HEK293 (cell line): ENCODE measurements around the gene ZDHHC14.
A peak's percentile ranks its signal among the peaks of the same experiment; 100 is the strongest.

Source experiments
- KLF10 ChIP-seq: fragments of 450-650 bp; IDR thresholded peaks from 2 replicates; pipeline ENCODE4 v1.5.1; 2018; ENCODE audit warnings: missing biosample characterization, mild to moderate bottlenecking, missing genetic modification characterization
- ZNF24 ChIP-seq: fragments of 450-650 bp; formaldehyde crosslinking; IDR thresholded peaks from 2 replicates; pipeline ENCODE4 v1.5.1; 2016; ENCODE audit warnings: missing biosample characterization, missing genetic modification characterization
- ZNF354C ChIP-seq: fragments of 450-650 bp; formaldehyde crosslinking; IDR thresholded peaks from 2 replicates; pipeline ENCODE4 v1.5.1; 2016; ENCODE audit warnings: missing biosample characterization, missing genetic modification characterization, low read depth, borderline replicate concordance
- ZNF501 ChIP-seq: fragments of 450-650 bp; formaldehyde crosslinking; IDR thresholded peaks from 2 replicates; pipeline ENCODE4 v1.5.1; 2016; ENCODE audit warnings: missing biosample characterization, missing genetic modification characterization
- ZNF585B ChIP-seq: fragments of 450-650 bp; formaldehyde crosslinking; IDR thresholded peaks from 2 replicates; pipeline ENCODE4 v1.5.1; 2016; ENCODE audit warnings: missing biosample characterization, missing genetic modification characterization
- ZNF610 ChIP-seq: fragments of 450-650 bp; formaldehyde crosslinking; IDR thresholded peaks from 2 replicates; pipeline ENCODE4 v1.5.1; 2016; ENCODE audit warnings: missing biosample characterization, missing genetic modification characterization, borderline replicate concordance
- ZNF843 ChIP-seq: fragments of 450-650 bp; formaldehyde crosslinking; IDR thresholded peaks from 2 replicates; pipeline ENCODE4 v1.5.1; 2016; ENCODE audit warnings: missing biosample characterization, missing genetic modification characterization
- ZSCAN30 ChIP-seq: fragments of 450-650 bp; IDR thresholded peaks from 2 replicates; pipeline ENCODE4 v1.5.1; 2018; ENCODE audit warnings: missing biosample characterization, mild to moderate bottlenecking, missing genetic modification characterization, moderate library complexity
- TF ChIP-seq, protein P1 (sequence below): fragments of 450-650 bp; formaldehyde crosslinking; IDR thresholded peaks from 2 replicates; pipeline ENCODE4 v1.5.1; 2016; ENCODE audit warnings: missing biosample characterization, missing genetic modification characterization
- TF ChIP-seq, protein P2 (sequence below): fragments of 450-650 bp; formaldehyde crosslinking; IDR thresholded peaks from 2 replicates; pipeline ENCODE4 v1.5.0; 2017; ENCODE audit warnings: missing biosample characterization, missing genetic modification characterization, borderline replicate concordance
- TF ChIP-seq, protein P3 (sequence below): fragments of 450-650 bp; formaldehyde crosslinking; IDR thresholded peaks from 2 replicates; pipeline ENCODE4 v1.5.1; 2017; ENCODE audit warnings: missing biosample characterization, missing genetic modification characterization
- TF ChIP-seq, protein P4 (sequence below): fragments of 450-650 bp; formaldehyde crosslinking; IDR thresholded peaks from 2 replicates; pipeline ENCODE4 v1.5.1; 2016; ENCODE audit warnings: missing biosample characterization, missing genetic modification characterization, low read depth
- TF ChIP-seq, protein P5 (sequence below): fragments of 450-650 bp; formaldehyde crosslinking; IDR thresholded peaks from 2 replicates; pipeline ENCODE4 v1.5.1; 2016; ENCODE audit warnings: missing biosample characterization, missing genetic modification characterization
- TF ChIP-seq, protein P6 (sequence below): fragments of 450-650 bp; formaldehyde crosslinking; IDR thresholded peaks from 2 replicates; pipeline ENCODE4 v1.5.1; 2016; ENCODE audit warnings: missing biosample characterization, missing genetic modification characterization

DNA sequence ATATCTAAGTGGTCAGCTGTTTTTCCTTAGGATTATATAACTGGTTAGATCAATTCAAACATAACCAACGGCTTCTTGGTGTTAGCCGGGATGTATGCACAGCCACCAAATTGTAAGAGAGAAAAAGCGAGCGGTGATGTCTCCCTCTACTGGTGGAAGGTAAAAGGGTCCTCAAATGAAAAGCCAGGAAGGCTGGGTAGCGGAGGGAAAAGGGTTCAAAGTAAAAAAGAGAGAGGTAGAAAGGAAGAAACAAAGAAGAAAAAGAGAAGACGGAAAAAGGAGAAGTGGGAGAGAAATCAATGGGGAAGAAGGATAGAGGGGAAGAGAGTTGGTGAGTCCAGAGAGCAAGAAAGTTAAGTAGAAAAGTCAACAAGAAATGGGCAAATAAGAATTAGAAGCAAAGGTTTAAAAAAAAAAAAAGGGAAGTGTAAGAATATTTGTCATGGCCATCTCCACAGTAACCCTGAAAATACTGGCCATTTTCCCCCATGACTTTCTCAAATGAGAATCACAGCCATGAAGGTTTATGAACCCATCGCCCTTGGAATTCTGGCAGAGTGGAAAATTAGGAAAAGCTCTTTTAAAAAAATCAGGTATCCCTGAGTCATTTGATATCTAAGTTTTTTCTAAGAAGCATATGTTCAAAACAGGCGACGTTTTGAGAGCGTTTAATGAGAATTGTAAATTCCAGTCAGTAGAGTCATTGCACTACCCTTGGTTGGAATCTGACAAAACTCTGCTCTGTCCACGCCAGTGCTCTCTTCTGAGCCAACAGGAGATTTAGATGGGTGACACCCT, 286.4 kb downstream of the ZDHHC14 start:
- TF ChIP-seq ZNF24 (tag by site-specific recombination), result no peak
- no peak for TF ChIP-seq KLF10 (tag by site-specific recombination)
- TF ChIP-seq ZNF585B (tag by site-specific recombination), result no peak
- TF ChIP-seq, protein P1, sequence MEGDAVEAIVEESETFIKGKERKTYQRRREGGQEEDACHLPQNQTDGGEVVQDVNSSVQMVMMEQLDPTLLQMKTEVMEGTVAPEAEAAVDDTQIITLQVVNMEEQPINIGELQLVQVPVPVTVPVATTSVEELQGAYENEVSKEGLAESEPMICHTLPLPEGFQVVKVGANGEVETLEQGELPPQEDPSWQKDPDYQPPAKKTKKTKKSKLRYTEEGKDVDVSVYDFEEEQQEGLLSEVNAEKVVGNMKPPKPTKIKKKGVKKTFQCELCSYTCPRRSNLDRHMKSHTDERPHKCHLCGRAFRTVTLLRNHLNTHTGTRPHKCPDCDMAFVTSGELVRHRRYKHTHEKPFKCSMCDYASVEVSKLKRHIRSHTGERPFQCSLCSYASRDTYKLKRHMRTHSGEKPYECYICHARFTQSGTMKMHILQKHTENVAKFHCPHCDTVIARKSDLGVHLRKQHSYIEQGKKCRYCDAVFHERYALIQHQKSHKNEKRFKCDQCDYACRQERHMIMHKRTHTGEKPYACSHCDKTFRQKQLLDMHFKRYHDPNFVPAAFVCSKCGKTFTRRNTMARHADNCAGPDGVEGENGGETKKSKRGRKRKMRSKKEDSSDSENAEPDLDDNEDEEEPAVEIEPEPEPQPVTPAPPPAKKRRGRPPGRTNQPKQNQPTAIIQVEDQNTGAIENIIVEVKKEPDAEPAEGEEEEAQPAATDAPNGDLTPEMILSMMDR (tag by site-specific recombination), result peak; percentile 86
- no peak for TF ChIP-seq ZNF843 (tag by site-specific recombination)
- TF ChIP-seq, protein P2, sequence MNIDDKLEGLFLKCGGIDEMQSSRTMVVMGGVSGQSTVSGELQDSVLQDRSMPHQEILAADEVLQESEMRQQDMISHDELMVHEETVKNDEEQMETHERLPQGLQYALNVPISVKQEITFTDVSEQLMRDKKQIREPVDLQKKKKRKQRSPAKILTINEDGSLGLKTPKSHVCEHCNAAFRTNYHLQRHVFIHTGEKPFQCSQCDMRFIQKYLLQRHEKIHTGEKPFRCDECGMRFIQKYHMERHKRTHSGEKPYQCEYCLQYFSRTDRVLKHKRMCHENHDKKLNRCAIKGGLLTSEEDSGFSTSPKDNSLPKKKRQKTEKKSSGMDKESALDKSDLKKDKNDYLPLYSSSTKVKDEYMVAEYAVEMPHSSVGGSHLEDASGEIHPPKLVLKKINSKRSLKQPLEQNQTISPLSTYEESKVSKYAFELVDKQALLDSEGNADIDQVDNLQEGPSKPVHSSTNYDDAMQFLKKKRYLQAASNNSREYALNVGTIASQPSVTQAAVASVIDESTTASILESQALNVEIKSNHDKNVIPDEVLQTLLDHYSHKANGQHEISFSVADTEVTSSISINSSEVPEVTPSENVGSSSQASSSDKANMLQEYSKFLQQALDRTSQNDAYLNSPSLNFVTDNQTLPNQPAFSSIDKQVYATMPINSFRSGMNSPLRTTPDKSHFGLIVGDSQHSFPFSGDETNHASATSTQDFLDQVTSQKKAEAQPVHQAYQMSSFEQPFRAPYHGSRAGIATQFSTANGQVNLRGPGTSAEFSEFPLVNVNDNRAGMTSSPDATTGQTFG (tag by site-specific recombination), result no peak
- TF ChIP-seq, protein P3, sequence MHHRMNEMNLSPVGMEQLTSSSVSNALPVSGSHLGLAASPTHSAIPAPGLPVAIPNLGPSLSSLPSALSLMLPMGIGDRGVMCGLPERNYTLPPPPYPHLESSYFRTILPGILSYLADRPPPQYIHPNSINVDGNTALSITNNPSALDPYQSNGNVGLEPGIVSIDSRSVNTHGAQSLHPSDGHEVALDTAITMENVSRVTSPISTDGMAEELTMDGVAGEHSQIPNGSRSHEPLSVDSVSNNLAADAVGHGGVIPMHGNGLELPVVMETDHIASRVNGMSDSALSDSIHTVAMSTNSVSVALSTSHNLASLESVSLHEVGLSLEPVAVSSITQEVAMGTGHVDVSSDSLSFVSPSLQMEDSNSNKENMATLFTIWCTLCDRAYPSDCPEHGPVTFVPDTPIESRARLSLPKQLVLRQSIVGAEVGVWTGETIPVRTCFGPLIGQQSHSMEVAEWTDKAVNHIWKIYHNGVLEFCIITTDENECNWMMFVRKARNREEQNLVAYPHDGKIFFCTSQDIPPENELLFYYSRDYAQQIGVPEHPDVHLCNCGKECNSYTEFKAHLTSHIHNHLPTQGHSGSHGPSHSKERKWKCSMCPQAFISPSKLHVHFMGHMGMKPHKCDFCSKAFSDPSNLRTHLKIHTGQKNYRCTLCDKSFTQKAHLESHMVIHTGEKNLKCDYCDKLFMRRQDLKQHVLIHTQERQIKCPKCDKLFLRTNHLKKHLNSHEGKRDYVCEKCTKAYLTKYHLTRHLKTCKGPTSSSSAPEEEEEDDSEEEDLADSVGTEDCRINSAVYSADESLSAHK (tag by site-specific recombination), result no peak
- TF ChIP-seq ZNF354C, result no peak
- TF ChIP-seq ZSCAN30 (tag by site-specific recombination), result no peak
- TF ChIP-seq ZNF610 (tag by site-specific recombination), result no peak
- TF ChIP-seq, protein P4, sequence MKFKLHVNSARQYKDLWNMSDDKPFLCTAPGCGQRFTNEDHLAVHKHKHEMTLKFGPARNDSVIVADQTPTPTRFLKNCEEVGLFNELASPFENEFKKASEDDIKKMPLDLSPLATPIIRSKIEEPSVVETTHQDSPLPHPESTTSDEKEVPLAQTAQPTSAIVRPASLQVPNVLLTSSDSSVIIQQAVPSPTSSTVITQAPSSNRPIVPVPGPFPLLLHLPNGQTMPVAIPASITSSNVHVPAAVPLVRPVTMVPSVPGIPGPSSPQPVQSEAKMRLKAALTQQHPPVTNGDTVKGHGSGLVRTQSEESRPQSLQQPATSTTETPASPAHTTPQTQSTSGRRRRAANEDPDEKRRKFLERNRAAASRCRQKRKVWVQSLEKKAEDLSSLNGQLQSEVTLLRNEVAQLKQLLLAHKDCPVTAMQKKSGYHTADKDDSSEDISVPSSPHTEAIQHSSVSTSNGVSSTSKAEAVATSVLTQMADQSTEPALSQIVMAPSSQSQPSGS (tag by site-specific recombination), result no peak
- TF ChIP-seq, protein P5, sequence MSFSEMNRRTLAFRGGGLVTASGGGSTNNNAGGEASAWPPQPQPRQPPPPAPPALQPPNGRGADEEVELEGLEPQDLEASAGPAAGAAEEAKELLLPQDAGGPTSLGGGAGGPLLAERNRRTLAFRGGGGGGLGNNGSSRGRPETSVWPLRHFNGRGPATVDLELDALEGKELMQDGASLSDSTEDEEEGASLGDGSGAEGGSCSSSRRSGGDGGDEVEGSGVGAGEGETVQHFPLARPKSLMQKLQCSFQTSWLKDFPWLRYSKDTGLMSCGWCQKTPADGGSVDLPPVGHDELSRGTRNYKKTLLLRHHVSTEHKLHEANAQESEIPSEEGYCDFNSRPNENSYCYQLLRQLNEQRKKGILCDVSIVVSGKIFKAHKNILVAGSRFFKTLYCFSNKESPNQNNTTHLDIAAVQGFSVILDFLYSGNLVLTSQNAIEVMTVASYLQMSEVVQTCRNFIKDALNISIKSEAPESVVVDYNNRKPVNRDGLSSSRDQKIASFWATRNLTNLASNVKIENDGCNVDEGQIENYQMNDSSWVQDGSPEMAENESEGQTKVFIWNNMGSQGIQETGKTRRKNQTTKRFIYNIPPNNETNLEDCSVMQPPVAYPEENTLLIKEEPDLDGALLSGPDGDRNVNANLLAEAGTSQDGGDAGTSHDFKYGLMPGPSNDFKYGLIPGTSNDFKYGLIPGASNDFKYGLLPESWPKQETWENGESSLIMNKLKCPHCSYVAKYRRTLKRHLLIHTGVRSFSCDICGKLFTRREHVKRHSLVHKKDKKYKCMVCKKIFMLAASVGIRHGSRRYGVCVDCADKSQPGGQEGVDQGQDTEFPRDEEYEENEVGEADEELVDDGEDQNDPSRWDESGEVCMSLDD (tag by site-specific recombination), result no peak
- TF ChIP-seq ZNF501, result no peak
- TF ChIP-seq, protein P6, sequence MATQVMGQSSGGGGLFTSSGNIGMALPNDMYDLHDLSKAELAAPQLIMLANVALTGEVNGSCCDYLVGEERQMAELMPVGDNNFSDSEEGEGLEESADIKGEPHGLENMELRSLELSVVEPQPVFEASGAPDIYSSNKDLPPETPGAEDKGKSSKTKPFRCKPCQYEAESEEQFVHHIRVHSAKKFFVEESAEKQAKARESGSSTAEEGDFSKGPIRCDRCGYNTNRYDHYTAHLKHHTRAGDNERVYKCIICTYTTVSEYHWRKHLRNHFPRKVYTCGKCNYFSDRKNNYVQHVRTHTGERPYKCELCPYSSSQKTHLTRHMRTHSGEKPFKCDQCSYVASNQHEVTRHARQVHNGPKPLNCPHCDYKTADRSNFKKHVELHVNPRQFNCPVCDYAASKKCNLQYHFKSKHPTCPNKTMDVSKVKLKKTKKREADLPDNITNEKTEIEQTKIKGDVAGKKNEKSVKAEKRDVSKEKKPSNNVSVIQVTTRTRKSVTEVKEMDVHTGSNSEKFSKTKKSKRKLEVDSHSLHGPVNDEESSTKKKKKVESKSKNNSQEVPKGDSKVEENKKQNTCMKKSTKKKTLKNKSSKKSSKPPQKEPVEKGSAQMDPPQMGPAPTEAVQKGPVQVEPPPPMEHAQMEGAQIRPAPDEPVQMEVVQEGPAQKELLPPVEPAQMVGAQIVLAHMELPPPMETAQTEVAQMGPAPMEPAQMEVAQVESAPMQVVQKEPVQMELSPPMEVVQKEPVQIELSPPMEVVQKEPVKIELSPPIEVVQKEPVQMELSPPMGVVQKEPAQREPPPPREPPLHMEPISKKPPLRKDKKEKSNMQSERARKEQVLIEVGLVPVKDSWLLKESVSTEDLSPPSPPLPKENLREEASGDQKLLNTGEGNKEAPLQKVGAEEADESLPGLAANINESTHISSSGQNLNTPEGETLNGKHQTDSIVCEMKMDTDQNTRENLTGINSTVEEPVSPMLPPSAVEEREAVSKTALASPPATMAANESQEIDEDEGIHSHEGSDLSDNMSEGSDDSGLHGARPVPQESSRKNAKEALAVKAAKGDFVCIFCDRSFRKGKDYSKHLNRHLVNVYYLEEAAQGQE (tag by site-specific recombination), result no peak
